ENCODE measurements around the gene SLC6A3.

DNA sequence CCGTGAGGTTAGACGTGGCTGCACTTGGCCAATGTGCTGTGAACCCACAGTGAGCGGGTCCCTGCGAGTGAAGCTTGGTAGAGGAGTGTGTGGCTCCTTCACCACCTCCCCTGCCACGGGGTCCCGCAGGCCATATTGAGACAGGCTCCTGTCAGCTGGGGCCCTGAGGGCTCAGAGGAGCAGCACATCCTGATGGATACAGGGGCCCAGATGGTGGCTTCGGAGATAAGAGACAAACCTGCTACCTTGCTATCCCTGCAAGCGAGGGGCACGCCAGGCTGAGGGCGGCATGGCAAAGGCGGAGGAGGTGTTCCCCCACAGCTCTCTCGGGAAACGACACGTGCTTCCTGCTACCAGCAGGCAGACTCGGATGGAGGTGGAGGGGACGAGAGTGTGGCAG lies 33.1 kb downstream of the SLC6A3 start:
- TF ChIP-seq, protein P1, sequence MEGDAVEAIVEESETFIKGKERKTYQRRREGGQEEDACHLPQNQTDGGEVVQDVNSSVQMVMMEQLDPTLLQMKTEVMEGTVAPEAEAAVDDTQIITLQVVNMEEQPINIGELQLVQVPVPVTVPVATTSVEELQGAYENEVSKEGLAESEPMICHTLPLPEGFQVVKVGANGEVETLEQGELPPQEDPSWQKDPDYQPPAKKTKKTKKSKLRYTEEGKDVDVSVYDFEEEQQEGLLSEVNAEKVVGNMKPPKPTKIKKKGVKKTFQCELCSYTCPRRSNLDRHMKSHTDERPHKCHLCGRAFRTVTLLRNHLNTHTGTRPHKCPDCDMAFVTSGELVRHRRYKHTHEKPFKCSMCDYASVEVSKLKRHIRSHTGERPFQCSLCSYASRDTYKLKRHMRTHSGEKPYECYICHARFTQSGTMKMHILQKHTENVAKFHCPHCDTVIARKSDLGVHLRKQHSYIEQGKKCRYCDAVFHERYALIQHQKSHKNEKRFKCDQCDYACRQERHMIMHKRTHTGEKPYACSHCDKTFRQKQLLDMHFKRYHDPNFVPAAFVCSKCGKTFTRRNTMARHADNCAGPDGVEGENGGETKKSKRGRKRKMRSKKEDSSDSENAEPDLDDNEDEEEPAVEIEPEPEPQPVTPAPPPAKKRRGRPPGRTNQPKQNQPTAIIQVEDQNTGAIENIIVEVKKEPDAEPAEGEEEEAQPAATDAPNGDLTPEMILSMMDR (conservative IDR thresholded peaks at IDR 0.05; ENCODE audit: low read length): no peak
- TF ChIP-seq EZH2phosphoT487 (IDR thresholded peaks at IDR 0.05; ENCODE audit: borderline replicate concordance, low read depth, low read length): no peak

All from OCI-LY7 (cell line).